HepG2 (cell line): ENCODE results near the gene XPC.

Experiments used
- CBFB ChIP-seq: sonication (generic); formaldehyde crosslinking; IDR thresholded peaks from 2 replicates; pipeline ENCODE4 v1.4.0; 2020; ENCODE audit warnings: missing genetic modification reagents
- CREB1 ChIP-seq, 2 experiments: fragments of 450-650 bp in 1 of 2; IDR thresholded peaks; 2 replicates each; pipeline ENCODE4 v1.6.1; 2016 to 2017; ENCODE audit warnings: control low read depth in 1 of 2, mild to moderate bottlenecking in 1 of 2, missing compliant biosample characterization in 1 of 2, missing genetic modification characterization in 1 of 2
- ESRRA ChIP-seq: sonication (generic); formaldehyde crosslinking; IDR thresholded peaks from 2 replicates; pipeline ENCODE4 v1.5.1; 2020; ENCODE audit warnings: mild to moderate bottlenecking, low read depth, missing genetic modification reagents
- FOSL2 ChIP-seq: sonication (generic); formaldehyde crosslinking; IDR thresholded peaks from 2 replicates; pipeline ENCODE4 v1.4.0; 2020; ENCODE audit warnings: missing genetic modification reagents
- HDAC2 ChIP-seq: sonication (generic); formaldehyde crosslinking; IDR thresholded peaks from 2 replicates; pipeline ENCODE4 v1.4.0; 2020; ENCODE audit warnings: missing genetic modification reagents
- KLF15 ChIP-seq: sonication (generic); formaldehyde crosslinking; IDR thresholded peaks from 2 replicates; pipeline ENCODE4 v1.8.1; 2023; ENCODE audit warnings: borderline replicate concordance, mild to moderate bottlenecking, inconsistent platforms, missing genetic modification reagents, mixed read lengths
- MTF1 ChIP-seq: sonication (generic); formaldehyde crosslinking; IDR thresholded peaks from 2 replicates; pipeline ENCODE4 v1.5.0; 2020; ENCODE audit warnings: missing genetic modification reagents
- NFYB ChIP-seq: sonication (generic); formaldehyde crosslinking; IDR thresholded peaks from 2 replicates; pipeline ENCODE4 v1.4.0; 2020; ENCODE audit warnings: missing genetic modification reagents
- SP5 ChIP-seq: IDR thresholded peaks from 2 replicates; pipeline ENCODE4 v1.6.1; 2016; ENCODE audit warnings: low read depth, borderline replicate concordance
- ZNF10 ChIP-seq: sonication (generic); formaldehyde crosslinking; IDR thresholded peaks from 2 replicates; pipeline ENCODE4 v1.4.0; 2020; ENCODE audit warnings: mild to moderate bottlenecking, low read depth, missing genetic modification reagents, borderline replicate concordance
- ZNF431 ChIP-seq: sonication (generic); formaldehyde crosslinking; IDR thresholded peaks from 2 replicates; pipeline ENCODE4 v1.9.0; 2022; ENCODE audit warnings: missing genetic modification reagents, low read depth, mild to moderate bottlenecking, borderline replicate concordance
- TF ChIP-seq, protein P1 (sequence below): sonication (generic); formaldehyde crosslinking; IDR thresholded peaks from 2 replicates; pipeline ENCODE4 v1.5.0; 2020; ENCODE audit warnings: mild to moderate bottlenecking, missing genetic modification reagents, moderate library complexity

DNA sequence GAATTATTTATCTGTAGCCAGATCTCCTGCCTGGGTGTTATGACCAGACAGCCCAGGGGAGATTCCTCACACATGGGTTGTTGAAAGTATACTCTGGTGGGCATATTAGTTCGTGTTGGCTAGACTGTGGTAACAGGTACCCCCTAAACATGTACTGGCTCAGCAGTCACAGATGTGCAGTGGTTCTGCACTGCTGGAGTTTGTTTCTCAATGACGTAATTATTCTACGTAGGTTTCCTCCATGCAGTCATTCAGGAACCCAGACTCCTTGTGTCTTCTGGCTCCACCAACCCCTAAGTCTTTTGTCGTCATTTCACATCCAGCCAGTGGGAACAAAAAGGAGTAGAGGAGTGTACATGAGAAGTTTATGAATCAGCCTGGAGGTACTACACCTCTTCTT, 16.5 kb upstream of the XPC start:
- TF ChIP-seq HDAC2 (CRISPR knock-in tag): no peak
- TF ChIP-seq, protein P1, sequence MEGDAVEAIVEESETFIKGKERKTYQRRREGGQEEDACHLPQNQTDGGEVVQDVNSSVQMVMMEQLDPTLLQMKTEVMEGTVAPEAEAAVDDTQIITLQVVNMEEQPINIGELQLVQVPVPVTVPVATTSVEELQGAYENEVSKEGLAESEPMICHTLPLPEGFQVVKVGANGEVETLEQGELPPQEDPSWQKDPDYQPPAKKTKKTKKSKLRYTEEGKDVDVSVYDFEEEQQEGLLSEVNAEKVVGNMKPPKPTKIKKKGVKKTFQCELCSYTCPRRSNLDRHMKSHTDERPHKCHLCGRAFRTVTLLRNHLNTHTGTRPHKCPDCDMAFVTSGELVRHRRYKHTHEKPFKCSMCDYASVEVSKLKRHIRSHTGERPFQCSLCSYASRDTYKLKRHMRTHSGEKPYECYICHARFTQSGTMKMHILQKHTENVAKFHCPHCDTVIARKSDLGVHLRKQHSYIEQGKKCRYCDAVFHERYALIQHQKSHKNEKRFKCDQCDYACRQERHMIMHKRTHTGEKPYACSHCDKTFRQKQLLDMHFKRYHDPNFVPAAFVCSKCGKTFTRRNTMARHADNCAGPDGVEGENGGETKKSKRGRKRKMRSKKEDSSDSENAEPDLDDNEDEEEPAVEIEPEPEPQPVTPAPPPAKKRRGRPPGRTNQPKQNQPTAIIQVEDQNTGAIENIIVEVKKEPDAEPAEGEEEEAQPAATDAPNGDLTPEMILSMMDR (CRISPR knock-in tag): no peak
- TF ChIP-seq ZNF431 (CRISPR knock-in tag): no peak
- no peak for TF ChIP-seq SP5 (CRISPR knock-in tag)
- TF ChIP-seq KLF15 (CRISPR knock-in tag): no peak
- no peak for TF ChIP-seq MTF1 (CRISPR knock-in tag)
- no peak for TF ChIP-seq CREB1 (IDR thresholded peaks at IDR 0.05)
- TF ChIP-seq CREB1 (CRISPR knock-in tag; IDR thresholded peaks at IDR 0.05): no peak
- no peak for TF ChIP-seq ESRRA (CRISPR knock-in tag)
- no peak for TF ChIP-seq NFYB
- no peak for TF ChIP-seq FOSL2
- TF ChIP-seq ZNF10 (CRISPR knock-in tag): no peak
- no peak for TF ChIP-seq CBFB (CRISPR knock-in tag)
